ENCODE data around the gene LONP1.
A peak's percentile ranks its signal among the peaks of the same experiment; 100 is the strongest.

GRCh38 chr19:5718037-5718578 lies 1.8 kb downstream of the LONP1 start:
- TF ChIP-seq, protein P1, sequence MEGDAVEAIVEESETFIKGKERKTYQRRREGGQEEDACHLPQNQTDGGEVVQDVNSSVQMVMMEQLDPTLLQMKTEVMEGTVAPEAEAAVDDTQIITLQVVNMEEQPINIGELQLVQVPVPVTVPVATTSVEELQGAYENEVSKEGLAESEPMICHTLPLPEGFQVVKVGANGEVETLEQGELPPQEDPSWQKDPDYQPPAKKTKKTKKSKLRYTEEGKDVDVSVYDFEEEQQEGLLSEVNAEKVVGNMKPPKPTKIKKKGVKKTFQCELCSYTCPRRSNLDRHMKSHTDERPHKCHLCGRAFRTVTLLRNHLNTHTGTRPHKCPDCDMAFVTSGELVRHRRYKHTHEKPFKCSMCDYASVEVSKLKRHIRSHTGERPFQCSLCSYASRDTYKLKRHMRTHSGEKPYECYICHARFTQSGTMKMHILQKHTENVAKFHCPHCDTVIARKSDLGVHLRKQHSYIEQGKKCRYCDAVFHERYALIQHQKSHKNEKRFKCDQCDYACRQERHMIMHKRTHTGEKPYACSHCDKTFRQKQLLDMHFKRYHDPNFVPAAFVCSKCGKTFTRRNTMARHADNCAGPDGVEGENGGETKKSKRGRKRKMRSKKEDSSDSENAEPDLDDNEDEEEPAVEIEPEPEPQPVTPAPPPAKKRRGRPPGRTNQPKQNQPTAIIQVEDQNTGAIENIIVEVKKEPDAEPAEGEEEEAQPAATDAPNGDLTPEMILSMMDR (tag by site-specific recombination; IDR thresholded peaks at IDR 0.05) = no peak
- TF ChIP-seq ZSCAN30 (tag by site-specific recombination; IDR thresholded peaks at IDR 0.05) = no peak
- TF ChIP-seq ZNF121 (tag by site-specific recombination; IDR thresholded peaks at IDR 0.05) = no peak
- TF ChIP-seq ZNF274 (IDR thresholded peaks at IDR 0.05; ENCODE audit: low read length) = no peak
- no peak for TF ChIP-seq ZNF274 (tag by site-specific recombination; IDR thresholded peaks at IDR 0.05; ENCODE audit: borderline replicate concordance)
- TF ChIP-seq ZBTB44 (tag by site-specific recombination; IDR thresholded peaks at IDR 0.05) = no peak
- TF ChIP-seq ZNF776 (tag by site-specific recombination; IDR thresholded peaks at IDR 0.05; ENCODE audit: borderline replicate concordance) = no peak
- TF ChIP-seq HOXC10 (CRISPR knock-in tag; IDR thresholded peaks at IDR 0.05) = no peak
- 0 out of 2 replicates have a peak, but pooled peaks have one; percentile 11 for TF ChIP-seq ZBTB8A (tag by site-specific recombination; IDR thresholded peaks at IDR 0.05)
- no peak for TF ChIP-seq ZNF174 (tag by site-specific recombination; IDR thresholded peaks at IDR 0.05)
- TF ChIP-seq YY1 (tag by site-specific recombination; IDR thresholded peaks at IDR 0.05) = no peak
- no peak for TF ChIP-seq BCL11A (tag by site-specific recombination; IDR thresholded peaks at IDR 0.05; ENCODE audit: low read depth)
- TF ChIP-seq ZBTB1 (tag by site-specific recombination; IDR thresholded peaks at IDR 0.05) = no peak
- TF ChIP-seq ZNF394 (tag by site-specific recombination; IDR thresholded peaks at IDR 0.05; ENCODE audit: borderline replicate concordance) = no peak; the same call in 1 of the 2 replicates
- TF ChIP-seq ZNF544 (tag by site-specific recombination; IDR thresholded peaks at IDR 0.05) = no peak
